Measurements from ENCODE around the gene FAM193A. TPM values are rescaled to one million over a fixed set of nuclear protein-coding genes. Genes with fewer than 3 reads are reported as not detected.

The FAM193A gene
- total RNA-seq, 6 donors from 2014 or later, result 23.7 to 87.0 (median 27.1) TPM

- Histone ChIP-seq H3K4me1 (no peaks in the 10 kb centered on the region), H3K4me3 (no peak overlapping the region), H3K9me3 (no peaks in the 10 kb centered on the region), H3K27me3 (no peaks in the 10 kb centered on the region), H3K36me3 (peaks cover 41 to 99% (median 91%) of the 10 kb centered on the region in 4 donors), H3K27ac (no peak overlapping the region)
- no peak for TF ChIP-seq EP300 (IDR thresholded peaks at IDR 0.05)
- TF ChIP-seq POLR2AphosphoS5 (IDR thresholded peaks at IDR 0.05), result no peak
- no peak for TF ChIP-seq POLR2A (IDR thresholded peaks at IDR 0.05)
- no peak for TF ChIP-seq CTCF (IDR thresholded peaks at IDR 0.05)
- WGBS, 2 donors, result 91 to 95% methylated on average over 10 to 12 of the region's 12 CpGs
- DNase-seq (no peak), ATAC-seq (ENCODE audit: low FRiP score in 2 of 2) (no peak)
Observed at GRCh38 chr4:2698951-2699505, 162.6 kb downstream of the FAM193A start.

GRCh38 chr4:2699534-2699933 is 163.1 kb downstream of the FAM193A start:
- ATAC-seq (ENCODE audit: low FRiP score in 2 of 2) (no peak), DNase-seq (no peak)
- no peak overlapping the region for H3K27ac ChIP-seq
- no peak overlapping the region for H3K4me3 ChIP-seq
- 93 to 94% methylated on average over 7 of the region's 7 CpGs for WGBS, 2 donors
- H3K36me3 ChIP-seq, result peaks cover 40 to 99% (median 89%) of the 10 kb centered on the region in 4 donors
- H3K9me3 ChIP-seq, result no peaks in the 10 kb centered on the region
- H3K4me1 ChIP-seq, result no peaks in the 10 kb centered on the region
- TF ChIP-seq POLR2AphosphoS5 (IDR thresholded peaks at IDR 0.05), result no peak
- TF ChIP-seq CTCF (IDR thresholded peaks at IDR 0.05), result no peak
- TF ChIP-seq POLR2A (IDR thresholded peaks at IDR 0.05), result no peak
- TF ChIP-seq EP300 (IDR thresholded peaks at IDR 0.05), result no peak
- no peaks in the 10 kb centered on the region for H3K27me3 ChIP-seq

- no peak for ATAC-seq (ENCODE audit: low FRiP score in 2 of 2)
- no peak overlapping the region for H3K4me3 ChIP-seq
- H3K9me3 ChIP-seq, result no peaks in the 10 kb centered on the region
- no peaks in the 10 kb centered on the region for H3K4me1 ChIP-seq
- no peak for DNase-seq
- H3K36me3 ChIP-seq, result peaks cover 39 to 99% (median 86%) of the 10 kb centered on the region in 4 donors
- WGBS, 2 donors, result 92% methylated on average over 8 of the region's 8 CpGs
- H3K27me3 ChIP-seq, result no peaks in the 10 kb centered on the region
- TF ChIP-seq POLR2A (IDR thresholded peaks at IDR 0.05) (no peak), POLR2AphosphoS5 (IDR thresholded peaks at IDR 0.05) (no peak), CTCF (IDR thresholded peaks at IDR 0.05) (no peak), EP300 (IDR thresholded peaks at IDR 0.05) (no peak)
- no peak overlapping the region for H3K27ac ChIP-seq
Observed at GRCh38 chr4:2700031-2700430, 163.6 kb downstream of the FAM193A start.

- ATAC-seq (ENCODE audit: low FRiP score in 2 of 2) (no peak), DNase-seq (no peak)
- no peak for TF ChIP-seq CTCF (IDR thresholded peaks at IDR 0.05)
- no peak for TF ChIP-seq POLR2A (IDR thresholded peaks at IDR 0.05)
- TF ChIP-seq EP300 (IDR thresholded peaks at IDR 0.05), result no peak
- no peak for TF ChIP-seq POLR2AphosphoS5 (IDR thresholded peaks at IDR 0.05)
- no peak overlapping the region for H3K4me3 ChIP-seq
- no peaks in the 10 kb centered on the region for H3K4me1 ChIP-seq
- H3K9me3 ChIP-seq, result no peaks in the 10 kb centered on the region
- no peaks in the 10 kb centered on the region for H3K27me3 ChIP-seq
- H3K27ac ChIP-seq, result no peak overlapping the region
- 94 to 97% methylated on average over 8 of the region's 8 CpGs for WGBS, 2 donors
- peaks cover 29 to 91% (median 63%) of the 10 kb centered on the region in 4 donors for H3K36me3 ChIP-seq
Observed at GRCh38 chr4:2702361-2702760, 165.9 kb downstream of the FAM193A start.

- 92 to 97% methylated on average over 7 of the region's 7 CpGs for WGBS, 2 donors
- no peak for TF ChIP-seq POLR2A (IDR thresholded peaks at IDR 0.05)
- TF ChIP-seq POLR2AphosphoS5 (IDR thresholded peaks at IDR 0.05), result no peak
- no peak for TF ChIP-seq CTCF (IDR thresholded peaks at IDR 0.05)
- no peak for TF ChIP-seq EP300 (IDR thresholded peaks at IDR 0.05)
- peaks cover 28 to 88% (median 61%) of the 10 kb centered on the region in 4 donors for H3K36me3 ChIP-seq
- DNase-seq (no peak), ATAC-seq (ENCODE audit: low FRiP score in 2 of 2) (no peak)
- H3K9me3 ChIP-seq, result no peaks in the 10 kb centered on the region
- H3K27me3 ChIP-seq, result no peaks in the 10 kb centered on the region
- H3K4me3 ChIP-seq, result no peak overlapping the region
- H3K27ac ChIP-seq, result no peak overlapping the region
- no peaks in the 10 kb centered on the region for H3K4me1 ChIP-seq
Observed at GRCh38 chr4:2702770-2703169, 166.3 kb downstream of the FAM193A start.
